Fibroblast of mammary gland (primary cell): ENCODE measurements around the gene AKR1B1.
"Not testable (repeated sequence)": the region's sequence is repeated elsewhere in the genome, so short reads cannot be mapped to it uniquely, and the experiment has no call there.

Experiments
- DNase-seq: peaks from one replicate; pipeline ENCODE4 v3.0.0-alpha.2; 2010; ENCODE audit warnings: low read depth
- H3K4me3 ChIP-seq: 2 replicates; pipeline ENCODE4 v1.5.1; 2011; ENCODE audit warnings: low read depth, mild to moderate bottlenecking, low read length, moderate library complexity; ENCODE audit not compliant: control insufficient read depth
- TF ChIP-seq, protein P1 (sequence below): conservative IDR thresholded peaks from 2 replicates; pipeline ENCODE4 v1.5.1; 2011; ENCODE audit warnings: low read depth, low read length, inconsistent platforms; ENCODE audit not compliant: control insufficient read depth, insufficient read depth

AKR1B1 gene

DNA sequence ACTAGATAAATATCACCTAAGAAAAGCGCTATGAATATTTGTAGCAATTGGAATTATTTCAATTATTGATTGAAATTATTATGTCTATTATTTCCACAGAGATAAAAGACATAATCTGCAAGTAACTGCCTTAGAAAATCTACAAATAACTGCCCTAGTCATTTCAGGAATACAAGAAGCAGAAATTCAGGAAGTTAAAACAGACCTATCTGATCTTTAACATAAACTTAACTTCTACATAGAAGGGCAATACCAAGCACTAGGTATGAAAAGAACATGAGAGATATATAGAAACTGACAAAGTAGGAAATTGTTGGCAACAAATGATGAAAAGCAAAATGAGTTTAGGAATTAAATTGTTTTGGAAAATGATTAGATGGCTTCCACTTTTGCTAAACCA, 36.6 kb upstream of the AKR1B1 start:
- no peak overlapping the region for H3K4me3 ChIP-seq
- no peak for DNase-seq
- TF ChIP-seq, protein P1, sequence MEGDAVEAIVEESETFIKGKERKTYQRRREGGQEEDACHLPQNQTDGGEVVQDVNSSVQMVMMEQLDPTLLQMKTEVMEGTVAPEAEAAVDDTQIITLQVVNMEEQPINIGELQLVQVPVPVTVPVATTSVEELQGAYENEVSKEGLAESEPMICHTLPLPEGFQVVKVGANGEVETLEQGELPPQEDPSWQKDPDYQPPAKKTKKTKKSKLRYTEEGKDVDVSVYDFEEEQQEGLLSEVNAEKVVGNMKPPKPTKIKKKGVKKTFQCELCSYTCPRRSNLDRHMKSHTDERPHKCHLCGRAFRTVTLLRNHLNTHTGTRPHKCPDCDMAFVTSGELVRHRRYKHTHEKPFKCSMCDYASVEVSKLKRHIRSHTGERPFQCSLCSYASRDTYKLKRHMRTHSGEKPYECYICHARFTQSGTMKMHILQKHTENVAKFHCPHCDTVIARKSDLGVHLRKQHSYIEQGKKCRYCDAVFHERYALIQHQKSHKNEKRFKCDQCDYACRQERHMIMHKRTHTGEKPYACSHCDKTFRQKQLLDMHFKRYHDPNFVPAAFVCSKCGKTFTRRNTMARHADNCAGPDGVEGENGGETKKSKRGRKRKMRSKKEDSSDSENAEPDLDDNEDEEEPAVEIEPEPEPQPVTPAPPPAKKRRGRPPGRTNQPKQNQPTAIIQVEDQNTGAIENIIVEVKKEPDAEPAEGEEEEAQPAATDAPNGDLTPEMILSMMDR = no peak

DNA sequence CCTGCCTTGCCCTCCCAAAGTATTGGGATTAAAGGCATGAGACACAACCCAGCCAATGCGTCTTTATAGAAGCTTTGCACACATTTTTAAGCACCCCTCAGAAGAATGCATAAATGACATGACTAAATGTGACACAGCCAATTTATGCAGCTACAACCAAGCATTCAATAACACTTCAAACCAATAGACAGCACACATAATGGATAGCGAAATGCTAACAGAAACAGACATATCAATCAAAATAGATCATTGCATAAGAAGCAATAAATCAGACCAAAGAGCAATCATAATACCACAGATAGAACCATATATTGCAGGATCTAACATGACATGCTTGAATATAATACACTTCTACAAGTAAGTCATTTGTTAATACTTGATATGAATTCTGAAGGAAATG, 34.2 kb upstream of the AKR1B1 start:
- TF ChIP-seq, protein P1 = no peak
- H3K4me3 ChIP-seq = no peak overlapping the region
- DNase-seq = no peak

DNA sequence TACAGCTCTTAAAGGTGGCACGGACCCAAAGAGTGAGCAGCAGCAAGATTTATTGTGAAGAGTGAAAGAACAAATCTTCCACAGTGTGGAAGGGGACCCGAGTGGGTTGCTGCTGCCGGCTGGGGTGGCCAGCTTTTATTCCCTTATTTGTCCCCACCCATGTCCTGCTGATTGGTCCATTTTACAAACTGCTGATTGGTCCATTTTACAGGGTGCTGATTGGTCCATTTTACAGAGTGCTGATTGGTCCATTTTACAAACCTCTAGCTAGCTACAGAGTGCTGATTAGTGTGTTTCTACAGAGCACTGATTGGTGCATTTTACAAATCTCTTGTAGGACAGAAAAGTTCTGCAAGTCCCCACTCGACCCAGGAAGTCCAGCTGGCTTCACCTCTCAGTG, 28.8 kb upstream of the AKR1B1 start:
- not testable (repeated sequence) for DNase-seq

DNA sequence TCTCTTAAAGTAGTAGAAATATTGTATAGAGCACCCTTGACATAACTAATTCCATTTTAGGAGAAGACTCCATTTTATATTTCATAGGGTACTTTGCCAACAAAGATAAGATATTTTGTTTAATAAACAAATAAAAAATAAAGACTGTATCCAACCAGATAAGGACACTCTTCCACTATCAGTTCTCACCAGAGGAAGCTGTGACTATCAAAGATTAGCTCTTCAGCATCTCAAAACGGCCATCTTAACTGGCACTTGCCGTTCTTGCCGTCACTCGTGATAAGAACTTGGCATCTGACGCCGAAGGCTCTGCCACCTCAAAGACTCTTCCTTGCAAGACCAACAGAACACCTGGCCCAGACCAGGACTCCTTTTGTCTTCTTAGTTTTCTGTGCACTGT, 26.3 kb upstream of the AKR1B1 start:
- DNase-seq = no peak
- no peak overlapping the region for H3K4me3 ChIP-seq
- TF ChIP-seq, protein P1 = no peak

More for the DNA sequence above, 28.8 kb upstream of the AKR1B1 start:
- H3K4me3 ChIP-seq = not testable (repeated sequence)

DNA sequence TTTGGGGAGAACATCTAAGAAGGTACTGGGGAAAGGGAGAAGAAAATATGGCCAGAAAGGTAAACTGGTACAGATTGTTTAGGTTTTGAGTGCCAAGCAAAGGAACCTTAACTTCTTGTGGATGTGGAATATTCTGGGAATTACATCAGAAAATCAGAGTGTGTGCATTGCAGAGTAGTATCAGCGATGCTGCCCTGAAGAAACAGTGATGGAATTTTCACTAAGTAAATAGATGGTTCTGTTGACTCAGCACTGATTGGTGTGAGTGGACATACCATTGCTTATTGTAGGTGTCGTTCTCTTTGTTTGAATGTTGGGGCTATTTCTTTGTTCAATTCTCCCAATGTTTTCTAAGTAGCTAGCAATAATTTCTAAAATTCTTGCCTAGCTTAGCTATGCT, 24.4 kb upstream of the AKR1B1 start:
- TF ChIP-seq, protein P1 = no peak
- no peak for DNase-seq
- H3K4me3 ChIP-seq = no peak overlapping the region

DNA sequence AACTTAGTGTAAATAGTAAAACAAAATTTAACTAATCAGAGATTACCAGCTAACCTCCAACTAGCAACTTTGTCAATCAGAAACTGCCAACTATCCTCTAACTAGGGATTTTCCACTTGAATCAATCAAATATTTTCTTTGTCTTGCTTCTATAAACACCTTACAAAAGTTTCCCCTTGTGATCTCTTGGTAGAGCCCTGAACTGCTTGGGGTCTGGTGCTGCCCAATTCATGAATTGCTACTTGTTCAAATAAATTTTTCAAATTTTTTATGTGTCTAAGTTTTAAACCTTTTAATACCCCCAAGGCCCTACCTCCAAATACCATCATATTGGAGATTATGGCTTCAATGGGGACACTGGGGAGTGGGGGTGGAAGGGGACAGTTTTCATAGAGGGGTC, 24.0 kb upstream of the AKR1B1 start:
- DNase-seq = no peak
- TF ChIP-seq, protein P1 = no peak
- no peak overlapping the region for H3K4me3 ChIP-seq

DNA sequence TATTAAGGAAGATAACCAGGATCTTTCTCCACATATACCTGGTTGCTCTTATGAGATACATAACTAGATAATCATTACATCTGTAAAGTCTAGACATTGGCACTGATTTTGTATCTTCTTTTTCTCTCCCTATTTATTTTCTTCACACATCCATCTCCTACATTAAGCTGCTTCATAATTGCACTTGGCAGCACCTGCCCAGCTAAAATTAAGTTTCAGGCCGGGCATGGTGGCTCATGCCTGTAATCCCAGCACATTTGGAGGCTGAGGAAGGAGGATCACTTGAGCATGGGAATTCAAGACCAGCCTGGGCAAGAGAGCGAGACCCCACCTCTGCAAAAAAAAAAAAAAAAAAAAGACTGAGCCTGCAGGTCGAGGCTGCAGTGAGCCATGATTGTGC, 22.3 kb upstream of the AKR1B1 start:
- no peak for DNase-seq
- no peak overlapping the region for H3K4me3 ChIP-seq
- TF ChIP-seq, protein P1 = no peak
